Measurements from ENCODE around the gene TTC9. TPM values are rescaled to one million over a fixed set of nuclear protein-coding genes. Genes with fewer than 3 reads are reported as not detected.

Gene TTC9
- polyA plus RNA-seq, 3 donors: 0.99 to 2.1 (median 1.2) TPM

GRCh38 chr14:70611216-70611615 lies 30.5 kb upstream of the TTC9 start:
- H3K9me3 ChIP-seq (replicated peaks in 1 of 2; ENCODE audit: control insufficient read depth in 1 of 2, insufficient read depth in 1 of 2, low read length in 2 of 2): no peaks in the 10 kb centered on the region
- intact Hi-C loops (cut with micrococcal nuclease): no loop called here
- H3K4me1 ChIP-seq (ENCODE audit: control insufficient read depth in 1 of 2, insufficient read depth in 2 of 2, low read length in 2 of 2): no peaks in the 10 kb centered on the region
- H3K4me3 ChIP-seq (replicated peaks in 1 of 3; ENCODE audit: low read depth in 2 of 3, low read length in 3 of 3): no peak overlapping the region
- no peaks in the 10 kb centered on the region for H3K36me3 ChIP-seq (replicated peaks in 1 of 2; ENCODE audit: control insufficient read depth in 1 of 2, insufficient read depth in 2 of 2, low read length in 2 of 2)
- 100% methylated on average over 1 of the region's 3 CpGs for WGBS (ENCODE audit: insufficient coverage)
- H3K79me2 ChIP-seq (ENCODE audit: insufficient read depth, low read length): no peaks in the 10 kb centered on the region
- Mint-ChIP-seq H3K36me3 (no peaks in the 10 kb centered on the region), H3K27ac (no peak overlapping the region), H3K27me3 (ENCODE audit: low read depth in 3 of 3) (peaks cover 9 to 15% (median 14%) of the 10 kb centered on the region in 3 donors), H3K9me3 (no peaks in the 10 kb centered on the region), H3K4me1 (no peaks in the 10 kb centered on the region), H3K4me3 (no peak overlapping the region)
- no peak overlapping the region for H2AFZ ChIP-seq (ENCODE audit: insufficient read depth, low read depth, low read length, poor library complexity, severe bottlenecking)
- no peaks in the 10 kb centered on the region for H4K20me1 ChIP-seq (ENCODE audit: insufficient read depth, low read length)
- no peak overlapping the region for H3K27ac ChIP-seq (ENCODE audit: low read depth in 1 of 2, low read length in 2 of 2)
- DNase-seq: no peak
- TF ChIP-seq CTCF (IDR thresholded peaks at IDR 0.05): no peak
- peaks cover 5 to 20% of the 10 kb centered on the region in 2 donors for H3K27me3 ChIP-seq (ENCODE audit: control insufficient read depth in 2 of 2, insufficient read depth in 2 of 2, low read length in 2 of 2)
- no peak overlapping the region for H3K9ac ChIP-seq (ENCODE audit: insufficient read depth, low read length, poor library complexity, severe bottlenecking)
- H3K4me2 ChIP-seq (replicated peaks; ENCODE audit: extremely low read depth, low read length, poor library complexity, severe bottlenecking): no peak overlapping the region

DNA sequence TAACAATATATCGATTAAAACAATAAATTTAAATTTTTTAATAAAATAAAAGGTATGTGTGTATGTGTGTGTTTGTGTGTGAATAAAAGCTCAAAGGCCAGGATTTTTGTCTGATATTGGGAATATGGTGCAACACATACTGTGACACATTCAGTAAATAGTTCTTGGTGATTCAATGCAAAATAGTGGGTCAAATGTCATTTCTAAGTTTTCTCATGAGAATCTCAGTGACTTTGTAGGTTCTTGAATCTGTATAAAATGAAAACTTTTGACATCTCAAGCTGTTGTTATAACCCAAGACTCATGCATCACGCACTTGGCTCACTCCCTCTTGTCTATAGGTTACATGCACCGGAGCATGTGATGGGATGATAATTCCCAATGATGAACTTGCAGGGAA lies 25.1 kb upstream of the TTC9 start:
- no peak overlapping the region for H3K4me3 ChIP-seq (replicated peaks in 1 of 3; ENCODE audit: low read depth in 2 of 3, low read length in 3 of 3)
- no peaks in the 10 kb centered on the region for H3K4me1 Mint-ChIP-seq
- peaks cover 2 to 15% of the 10 kb centered on the region in 2 donors for H3K27me3 ChIP-seq (ENCODE audit: control insufficient read depth in 2 of 2, insufficient read depth in 2 of 2, low read length in 2 of 2)
- H3K36me3 ChIP-seq (replicated peaks in 1 of 2; ENCODE audit: control insufficient read depth in 1 of 2, insufficient read depth in 2 of 2, low read length in 2 of 2): no peaks in the 10 kb centered on the region
- peaks cover 0 to 3% (median 0%) of the 10 kb centered on the region in 7 donors for H3K9me3 Mint-ChIP-seq
- peaks cover 6 to 12% (median 8%) of the 10 kb centered on the region in 3 donors for H3K27me3 Mint-ChIP-seq (ENCODE audit: low read depth in 3 of 3)
- no peak for DNase-seq
- H2AFZ ChIP-seq (ENCODE audit: insufficient read depth, low read depth, low read length, poor library complexity, severe bottlenecking): no peak overlapping the region
- intact Hi-C loops (cut with micrococcal nuclease): no loop called here
- no peak overlapping the region for H3K4me2 ChIP-seq (replicated peaks; ENCODE audit: extremely low read depth, low read length, poor library complexity, severe bottlenecking)
- no peak overlapping the region for H3K27ac Mint-ChIP-seq
- no peak for TF ChIP-seq CTCF (IDR thresholded peaks at IDR 0.05)
- H3K4me3 Mint-ChIP-seq: no peak overlapping the region
- H3K4me1 ChIP-seq (ENCODE audit: control insufficient read depth in 1 of 2, insufficient read depth in 2 of 2, low read length in 2 of 2): no peaks in the 10 kb centered on the region
- H3K36me3 Mint-ChIP-seq: no peaks in the 10 kb centered on the region
- H4K20me1 ChIP-seq (ENCODE audit: insufficient read depth, low read length): no peaks in the 10 kb centered on the region
- H3K27ac ChIP-seq (ENCODE audit: low read depth in 1 of 2, low read length in 2 of 2): no peak overlapping the region
- no CpG with 5 or more reads among the region's 3 CpGs for WGBS (ENCODE audit: insufficient coverage)
- H3K9me3 ChIP-seq (replicated peaks in 1 of 2; ENCODE audit: control insufficient read depth in 1 of 2, insufficient read depth in 1 of 2, low read length in 2 of 2): no peaks in the 10 kb centered on the region
- H3K79me2 ChIP-seq (ENCODE audit: insufficient read depth, low read length): no peaks in the 10 kb centered on the region
- H3K9ac ChIP-seq (ENCODE audit: insufficient read depth, low read length, poor library complexity, severe bottlenecking): no peak overlapping the region
